Measurements from ENCODE around the gene CACNA1D.

CACNA1D gene

DNA sequence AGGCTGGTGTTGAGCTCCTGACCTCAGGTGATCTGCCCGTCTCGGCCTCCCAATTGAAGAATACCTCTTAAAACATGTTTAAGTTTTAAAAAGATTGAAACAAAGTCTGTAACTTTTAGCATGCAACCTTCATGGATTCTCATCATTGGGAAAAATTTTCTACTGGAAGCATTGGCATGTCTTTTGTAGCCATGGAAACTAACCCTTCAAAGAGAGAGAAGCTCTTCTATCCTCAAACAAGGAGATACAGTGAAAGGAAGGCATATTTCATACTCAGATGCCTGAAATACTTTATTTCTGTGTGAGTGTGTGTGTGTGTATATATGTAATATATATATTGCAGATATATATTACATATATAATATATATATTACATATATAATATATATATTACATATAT, 196.9 kb downstream of the CACNA1D start:
- DNase-seq (ENCODE audit: low spot score) = no peak

DNA sequence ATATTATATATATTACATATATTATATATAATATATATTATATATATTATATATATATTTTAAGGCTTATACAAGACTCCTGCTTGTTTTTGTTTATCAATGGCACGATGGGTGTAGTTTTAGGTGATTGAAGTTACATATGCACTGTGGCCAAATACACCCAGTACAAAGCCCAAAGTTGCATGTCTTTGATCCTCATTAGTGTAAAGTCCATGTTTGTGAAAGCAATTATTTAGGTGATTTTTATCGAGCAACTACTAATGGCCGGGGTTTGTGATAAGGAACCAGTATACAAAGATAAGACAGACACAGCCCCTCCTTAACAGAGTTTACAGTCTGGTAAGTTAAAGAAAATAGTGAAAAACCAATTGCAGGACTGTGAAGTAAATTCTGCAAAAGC, 197.5 kb downstream of the CACNA1D start:
- DNase-seq (ENCODE audit: low spot score) = no peak

DNA sequence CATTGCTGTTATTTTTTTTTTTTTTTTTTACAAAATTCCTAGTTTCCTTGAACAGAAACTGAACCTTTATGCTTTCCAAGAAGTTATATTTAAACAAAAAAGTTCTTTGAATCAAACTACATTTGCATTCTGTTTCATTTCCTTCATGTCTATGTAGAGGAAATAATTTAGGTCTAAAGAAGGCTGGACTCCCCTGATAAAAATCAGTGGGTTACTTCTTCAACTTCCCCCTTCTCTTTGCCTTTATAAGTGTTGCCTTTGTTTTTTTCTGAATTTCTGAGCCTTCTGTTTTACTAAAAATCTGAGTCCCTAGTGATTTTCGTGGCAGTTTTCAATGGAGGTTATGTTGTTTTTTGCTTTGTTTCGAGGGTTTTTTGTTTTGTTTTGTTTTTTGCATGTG, 199.0 kb downstream of the CACNA1D start:
- DNase-seq (ENCODE audit: low spot score) = no peak

DNA sequence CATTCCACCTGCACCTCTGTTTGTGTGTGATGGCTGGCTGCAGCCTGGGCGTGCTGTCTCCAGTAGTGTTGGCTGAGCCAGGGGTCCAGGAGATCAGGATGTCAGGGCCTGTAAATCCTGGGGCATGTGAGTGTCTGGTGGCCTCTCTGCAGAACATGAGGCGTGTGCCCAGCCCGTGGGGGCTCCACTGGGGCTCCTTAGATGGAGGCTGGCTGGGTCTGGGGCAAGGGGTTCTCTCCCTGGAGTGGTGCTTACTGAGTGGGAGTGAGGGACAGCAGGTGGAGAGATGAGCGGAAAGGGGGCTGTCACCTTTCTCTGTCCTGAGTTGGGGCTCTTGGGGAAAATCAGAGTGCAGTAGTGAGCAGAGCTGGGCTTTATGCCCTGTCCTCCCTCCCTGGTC, 199.6 kb downstream of the CACNA1D start:
- DNase-seq (ENCODE audit: low spot score) = no peak

DNA sequence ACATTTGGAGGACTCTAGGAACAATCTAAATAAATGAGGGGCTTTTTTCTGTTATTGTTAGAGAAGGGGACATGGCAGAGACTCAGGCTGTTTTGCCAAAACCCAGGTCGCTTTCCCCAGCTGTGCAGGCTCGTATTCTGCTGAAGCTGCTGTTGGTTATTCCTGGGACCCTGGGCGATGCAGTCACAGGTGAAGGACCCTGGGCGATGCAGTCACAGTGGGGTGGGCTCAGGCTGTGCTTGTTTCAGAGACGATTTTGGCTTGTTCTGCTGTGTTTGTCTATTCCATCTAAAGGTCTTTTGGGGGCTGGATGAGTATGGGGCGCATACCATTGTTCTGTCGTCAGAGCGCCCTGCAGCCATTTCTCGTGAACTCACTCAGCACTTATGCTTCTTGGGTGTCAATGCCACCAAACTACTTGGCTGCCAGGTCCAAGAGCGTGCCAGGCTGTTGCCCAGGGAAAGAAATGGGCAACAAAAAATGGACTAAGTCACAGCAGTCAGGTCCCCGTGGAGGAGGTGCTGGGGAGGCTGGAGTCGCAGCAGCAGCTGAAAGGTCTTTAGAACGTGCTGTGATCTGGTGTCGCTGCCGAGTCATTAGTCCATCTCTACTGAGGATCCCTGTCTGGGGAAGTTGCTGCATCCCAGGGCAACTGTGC, 200.4 kb downstream of the CACNA1D start:
- no peak for DNase-seq (ENCODE audit: low spot score)

DNA sequence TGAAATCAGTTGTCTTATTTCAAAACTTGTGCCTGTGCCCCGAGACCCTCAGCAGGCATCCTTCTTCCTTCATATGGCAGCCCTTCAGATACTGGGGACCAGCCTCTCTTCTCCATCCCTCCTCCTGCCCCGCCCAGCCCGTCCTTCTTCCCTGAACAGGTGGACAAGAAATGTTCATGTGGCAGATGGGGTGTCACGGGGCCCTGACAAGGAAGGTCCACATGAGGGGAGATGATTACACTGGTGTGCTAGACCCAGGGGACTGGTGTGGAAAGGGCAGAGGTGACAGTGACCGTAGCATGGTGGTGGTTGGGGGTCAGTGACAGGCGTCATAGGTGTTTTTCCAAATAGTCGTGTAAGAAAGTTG, 200.9 kb downstream of the CACNA1D start:
- DNase-seq (ENCODE audit: low spot score) = no peak

DNA sequence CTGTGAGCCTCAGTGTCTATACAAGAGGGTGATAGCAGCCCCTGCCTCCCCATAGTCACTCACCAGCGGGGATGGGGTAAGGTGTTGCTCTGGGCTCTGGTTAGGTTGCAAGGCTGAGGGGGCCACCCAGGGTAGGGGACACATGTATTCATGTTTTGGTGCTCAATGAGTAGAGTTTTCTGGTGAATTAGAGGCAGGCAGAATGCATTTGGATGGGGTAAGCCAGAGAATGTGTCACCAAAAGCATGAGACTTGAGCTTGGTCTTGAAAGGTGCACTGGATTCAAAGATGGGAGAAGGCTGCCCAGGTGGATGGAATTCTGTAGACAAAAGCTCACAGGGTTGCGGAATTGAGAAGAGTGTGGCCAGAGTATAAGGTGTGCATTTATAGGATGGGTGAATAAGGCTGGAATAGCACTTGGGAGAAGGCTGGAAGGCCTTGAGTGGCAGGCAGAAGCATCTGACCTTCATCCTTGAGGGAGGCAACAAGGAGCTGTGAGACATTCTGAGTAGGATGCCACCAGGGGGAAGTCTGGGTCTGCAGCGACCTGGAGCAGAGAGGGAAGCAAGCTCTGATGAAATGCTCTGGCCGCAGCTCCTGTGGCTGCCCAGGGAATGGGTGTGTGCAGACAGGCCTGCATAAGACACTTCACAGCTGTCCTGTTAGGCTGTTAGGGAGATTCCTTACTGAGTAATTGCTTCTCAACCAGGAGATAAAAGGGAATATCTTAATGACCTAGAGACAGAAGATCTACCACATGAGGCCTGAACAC, 202.2 kb downstream of the CACNA1D start:
- no peak for DNase-seq (ENCODE audit: low spot score)

DNA sequence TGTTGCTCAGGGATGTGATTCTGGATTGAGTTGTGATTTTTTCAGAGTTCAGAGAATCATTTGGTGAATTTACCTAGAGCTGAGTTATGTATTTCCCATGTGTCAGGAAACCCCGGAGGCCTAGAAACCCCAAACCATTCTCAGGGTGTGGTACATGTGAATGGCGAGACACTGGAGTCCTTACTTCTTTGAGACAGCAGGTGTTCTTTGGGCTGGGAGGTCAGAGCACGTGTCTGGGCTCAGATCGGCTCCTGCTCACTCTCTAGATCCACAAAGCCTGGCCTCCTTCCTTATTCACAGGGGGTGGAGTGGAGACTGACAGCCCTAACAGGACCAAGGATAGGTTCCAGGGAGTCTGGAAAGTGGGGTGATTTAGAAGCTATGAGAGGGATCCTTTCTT, 206.0 kb downstream of the CACNA1D start:
- no peak for DNase-seq (ENCODE audit: low spot score)

DNA sequence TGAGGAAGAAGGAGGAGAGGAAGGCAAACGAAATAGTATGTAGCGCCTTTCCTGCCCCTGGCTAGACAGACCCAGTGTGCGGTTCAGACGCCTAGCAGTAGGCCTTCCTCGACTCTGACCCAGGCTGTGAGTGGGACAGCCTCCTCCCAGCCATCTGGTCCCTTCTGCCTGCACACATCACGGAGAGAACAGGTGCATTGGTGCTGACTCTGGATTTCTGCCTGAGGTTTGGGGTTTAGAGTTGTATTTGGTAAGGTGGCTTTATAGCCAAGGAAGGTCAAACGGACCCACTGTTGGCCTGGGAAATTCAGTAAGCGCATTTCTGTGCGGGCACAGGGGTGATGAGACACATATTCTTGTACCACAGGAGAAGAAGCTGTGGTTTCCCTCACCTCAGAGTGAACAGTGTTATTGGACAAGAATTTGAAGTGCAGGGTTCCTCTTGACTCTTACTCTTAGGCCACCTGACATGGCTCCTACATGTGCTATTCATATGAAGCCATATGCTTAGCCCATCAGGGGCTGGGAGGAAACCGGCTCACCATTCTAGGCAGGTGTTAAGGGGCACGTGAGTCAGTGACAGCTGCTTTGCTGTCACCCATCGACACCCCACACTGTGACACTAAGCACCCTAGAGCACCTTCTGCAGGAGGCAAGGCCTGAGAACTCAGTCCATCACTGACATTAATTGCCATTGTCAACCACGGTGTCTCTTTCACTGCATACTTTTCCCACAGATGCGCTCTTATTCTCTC, 208.5 kb downstream of the CACNA1D start:
- DNase-seq (ENCODE audit: low spot score) = no peak

DNA sequence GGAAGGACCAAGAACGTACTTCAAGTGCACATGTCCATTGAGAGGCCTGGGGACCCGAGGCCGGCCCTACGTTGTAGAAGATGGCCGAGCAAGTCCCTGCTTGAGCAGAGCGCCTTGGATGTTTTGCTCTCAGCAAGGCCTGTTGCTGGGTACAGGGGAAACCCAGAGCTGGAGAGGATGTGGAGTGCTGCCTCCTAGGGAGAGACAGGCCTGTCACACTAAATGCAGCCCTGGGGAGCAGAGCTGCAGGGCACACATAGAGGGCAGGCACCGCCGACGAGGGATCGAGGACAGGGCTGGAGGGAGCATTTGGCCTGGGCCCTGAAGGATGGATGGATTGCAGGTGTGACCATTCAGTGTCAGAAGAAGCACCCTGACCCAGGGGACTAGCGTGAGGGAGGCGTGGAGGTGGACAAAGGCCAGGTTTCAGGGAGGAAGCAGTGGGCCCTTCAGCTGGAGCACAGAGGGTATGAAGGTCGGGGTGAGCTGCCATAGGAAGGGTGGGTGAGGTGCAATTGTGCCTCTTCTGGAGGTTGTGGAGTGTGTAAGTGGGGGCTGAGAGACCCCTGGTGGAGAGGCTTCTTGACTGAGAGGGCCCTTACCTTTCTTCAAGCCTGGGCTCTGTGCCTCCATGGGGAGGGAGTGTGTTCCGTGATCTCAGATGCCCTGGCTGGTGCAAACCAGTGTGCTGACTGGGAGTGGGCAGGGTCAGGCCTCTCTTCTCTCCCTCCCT, 209.4 kb downstream of the CACNA1D start:
- no peak for DNase-seq (ENCODE audit: low spot score)

DNA sequence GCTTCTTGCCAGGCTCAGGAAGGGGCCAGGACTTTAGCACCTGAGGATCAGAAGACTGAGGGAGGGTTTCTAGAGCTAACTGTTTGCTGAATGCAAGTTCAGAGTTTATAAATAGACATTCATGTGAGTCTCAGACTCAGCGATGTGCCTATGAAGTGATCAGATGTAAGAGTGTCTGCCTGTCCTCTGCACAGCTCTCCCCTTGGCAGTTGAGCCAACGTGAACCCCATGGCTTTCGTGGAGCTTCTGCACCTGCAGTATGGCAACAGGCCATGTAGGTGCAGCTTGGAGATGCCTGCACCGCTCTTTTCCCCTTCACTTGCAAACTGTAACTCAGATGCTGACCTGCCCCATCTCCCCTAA, 209.9 kb downstream of the CACNA1D start:
- no peak for DNase-seq (ENCODE audit: low spot score)

DNA sequence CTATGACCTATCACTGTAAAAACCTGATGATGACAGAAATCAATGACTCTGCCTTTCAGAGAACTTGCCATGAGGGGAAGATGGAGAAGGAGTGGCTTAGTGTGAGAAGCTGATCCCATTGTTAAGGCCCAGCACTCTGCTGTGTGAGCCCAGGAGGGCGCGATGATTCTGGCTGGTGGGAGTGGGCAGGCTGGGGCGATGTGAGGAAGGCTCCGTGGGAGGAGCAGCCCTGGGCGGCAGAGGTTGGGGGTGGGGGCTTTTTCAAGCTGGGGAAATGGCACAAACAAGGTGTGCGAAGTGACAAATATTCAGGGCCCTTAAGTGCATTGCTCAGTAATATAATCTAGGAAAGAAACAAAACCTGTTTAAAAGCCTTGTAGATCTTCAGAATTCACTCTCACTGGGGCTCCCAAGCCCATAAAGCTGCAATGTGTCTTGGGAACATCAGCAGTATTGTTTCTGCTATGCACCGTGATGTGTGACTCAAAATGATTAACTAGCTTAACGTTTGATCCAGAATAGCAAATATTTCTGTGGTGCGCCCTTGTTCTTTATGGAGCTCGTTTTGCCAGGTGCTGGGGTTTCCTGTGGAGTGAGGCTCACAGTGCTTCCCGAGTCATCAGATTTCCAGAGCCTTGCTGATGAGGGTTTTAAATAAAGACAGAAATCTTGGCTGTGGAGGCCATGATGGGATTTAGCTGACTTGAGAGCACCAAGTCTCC, 210.8 kb downstream of the CACNA1D start:
- no peak for DNase-seq (ENCODE audit: low spot score)

DNA sequence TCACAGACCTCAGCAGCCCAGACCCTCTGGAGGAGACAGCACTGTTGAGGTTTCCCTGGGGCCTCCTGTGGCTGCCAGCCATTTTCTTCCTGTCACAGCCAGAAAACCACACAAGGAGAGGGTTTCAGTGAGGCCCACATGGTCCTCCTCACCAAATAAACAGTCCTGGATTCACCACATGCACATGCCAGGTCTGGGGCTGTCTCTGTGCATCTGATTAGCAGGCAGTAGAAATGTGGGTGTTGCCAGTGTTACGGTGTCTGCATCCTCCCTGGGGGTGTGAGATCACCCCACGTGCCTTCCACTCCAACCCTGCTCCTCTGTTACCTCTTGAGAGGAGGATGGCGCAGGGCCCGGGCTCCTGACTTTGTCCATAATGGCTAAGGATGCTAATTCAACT, 211.4 kb downstream of the CACNA1D start:
- DNase-seq (ENCODE audit: low spot score) = no peak

DNA sequence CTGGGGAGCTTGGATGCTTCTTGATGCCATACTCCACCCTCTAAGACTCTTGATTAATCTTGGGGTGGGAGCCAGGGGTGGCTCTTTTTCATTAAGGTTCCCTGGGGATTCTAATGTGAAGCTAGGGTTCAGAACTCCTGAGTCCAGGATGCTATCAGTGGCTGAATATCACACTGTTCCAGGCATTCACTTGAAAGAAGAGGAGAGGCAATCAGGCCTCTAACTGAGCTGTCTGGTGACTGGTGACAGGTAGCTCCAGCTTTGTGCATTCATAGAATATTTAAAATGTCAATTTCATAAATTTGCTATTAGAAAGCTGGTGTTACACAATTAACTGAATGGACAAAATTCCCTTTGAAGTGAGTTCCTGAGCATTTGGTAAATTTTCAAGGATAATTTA, 212.8 kb downstream of the CACNA1D start:
- no peak for DNase-seq (ENCODE audit: low spot score)

DNA sequence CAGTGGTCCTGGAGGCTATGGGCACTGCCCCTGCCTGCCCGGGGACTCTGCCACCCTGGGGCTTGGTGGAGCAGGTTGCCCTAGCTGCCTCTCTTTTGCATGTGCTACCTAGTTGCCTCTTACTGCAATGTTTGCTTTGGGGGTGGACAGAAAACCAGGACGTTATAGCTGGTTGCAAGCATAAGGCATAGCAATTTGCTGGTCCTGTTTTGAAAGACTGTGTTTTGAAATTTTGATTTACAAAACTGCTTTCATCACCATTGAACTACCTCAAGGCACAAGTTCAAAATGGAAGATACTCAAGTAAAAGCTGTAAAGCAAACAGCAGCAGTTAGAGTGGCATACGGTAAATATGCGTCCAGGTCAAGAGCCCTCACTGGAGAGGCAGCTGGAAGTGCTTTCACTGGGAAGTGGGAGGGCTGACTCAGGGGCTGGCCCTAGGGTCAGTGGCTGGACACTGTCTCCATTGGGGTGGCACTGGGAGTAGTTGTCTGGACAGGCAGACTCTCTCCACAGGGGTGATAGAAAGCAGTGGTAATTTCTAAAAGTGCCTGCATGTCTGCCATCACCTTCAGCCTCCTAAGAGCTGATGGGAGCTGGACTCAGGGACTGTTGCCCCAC, 213.7 kb downstream of the CACNA1D start:
- DNase-seq (ENCODE audit: low spot score) = no peak

DNA sequence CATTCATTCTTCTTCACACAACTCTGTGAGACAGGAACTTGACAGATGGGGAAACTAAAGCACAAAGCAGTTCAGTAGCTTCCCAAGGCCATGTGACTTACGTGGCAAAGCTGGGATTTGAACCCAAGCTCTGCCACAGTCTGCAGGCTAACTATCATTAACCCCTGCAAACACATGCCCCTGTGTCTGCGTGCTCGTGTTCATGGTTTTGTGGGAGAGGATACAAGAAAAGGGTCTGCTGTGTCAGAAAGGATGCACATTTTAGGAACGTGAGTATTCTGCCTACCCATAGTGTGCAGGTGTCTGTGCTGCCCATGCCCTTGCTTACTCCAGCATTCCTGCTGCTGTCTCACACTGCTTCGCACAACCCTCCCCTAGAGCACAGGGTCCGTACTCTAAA, 214.8 kb downstream of the CACNA1D start:
- no peak for DNase-seq (ENCODE audit: low spot score)

DNA sequence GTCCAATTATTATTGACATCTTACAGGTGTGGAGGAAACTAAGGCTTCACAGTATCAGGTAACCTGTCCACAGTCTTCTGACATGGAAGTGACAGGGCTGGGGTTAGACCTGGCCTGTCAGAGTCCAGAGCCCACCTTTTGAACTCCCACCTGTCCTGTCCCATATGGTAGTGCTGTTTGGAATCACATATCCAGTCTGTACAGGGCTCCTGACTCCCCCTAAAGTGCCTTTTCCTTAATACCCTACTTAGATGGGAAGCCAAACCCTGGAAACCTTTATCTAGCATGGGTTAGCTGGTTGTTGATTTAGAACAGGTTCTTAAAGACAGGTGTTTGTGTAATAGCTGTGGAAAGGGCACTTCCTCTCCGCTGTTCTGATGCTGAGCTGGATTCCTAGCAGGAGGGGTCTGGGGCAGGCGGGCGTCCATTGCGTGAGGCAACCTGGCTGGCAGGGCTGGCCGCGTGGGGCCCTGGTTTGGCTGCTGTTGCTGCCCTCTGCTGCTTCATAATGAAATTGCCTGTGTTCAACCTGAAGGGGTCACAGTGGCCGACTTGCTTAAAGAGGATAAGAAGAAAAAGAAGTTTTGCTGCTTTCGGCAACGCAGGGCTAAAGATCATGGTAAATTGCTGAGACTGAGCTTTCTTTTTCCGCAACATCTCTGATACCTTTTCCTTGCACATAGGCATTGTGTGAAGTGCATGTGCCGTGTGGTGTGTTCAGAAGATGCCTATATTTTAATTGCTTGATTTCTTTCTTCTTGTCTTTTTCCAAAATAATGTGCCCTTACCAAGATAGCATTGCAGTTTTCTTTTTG, 215.7 kb downstream of the CACNA1D start:
- DNase-seq (ENCODE audit: low spot score) = peak; percentile 72

DNA sequence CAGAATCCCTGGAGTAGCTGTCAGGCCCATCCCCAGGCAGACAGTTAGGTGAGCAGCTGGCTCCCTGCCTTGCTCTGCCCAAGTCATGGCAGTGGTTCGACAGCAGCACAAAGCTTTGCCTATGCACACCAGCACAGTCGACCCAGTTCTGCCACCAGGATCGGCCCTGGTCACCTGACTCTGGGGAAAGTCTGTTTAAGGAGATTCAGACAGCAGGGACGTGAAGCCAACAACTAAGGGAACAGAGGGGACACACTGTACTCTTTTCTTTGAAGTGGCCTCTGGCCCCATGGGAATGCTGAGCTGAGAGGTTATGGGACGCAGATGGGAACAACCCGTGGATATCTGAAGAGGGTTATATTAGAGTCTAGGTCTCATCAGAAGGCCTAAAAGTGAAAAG, 217.0 kb downstream of the CACNA1D start:
- DNase-seq (ENCODE audit: low spot score) = no peak

DNA sequence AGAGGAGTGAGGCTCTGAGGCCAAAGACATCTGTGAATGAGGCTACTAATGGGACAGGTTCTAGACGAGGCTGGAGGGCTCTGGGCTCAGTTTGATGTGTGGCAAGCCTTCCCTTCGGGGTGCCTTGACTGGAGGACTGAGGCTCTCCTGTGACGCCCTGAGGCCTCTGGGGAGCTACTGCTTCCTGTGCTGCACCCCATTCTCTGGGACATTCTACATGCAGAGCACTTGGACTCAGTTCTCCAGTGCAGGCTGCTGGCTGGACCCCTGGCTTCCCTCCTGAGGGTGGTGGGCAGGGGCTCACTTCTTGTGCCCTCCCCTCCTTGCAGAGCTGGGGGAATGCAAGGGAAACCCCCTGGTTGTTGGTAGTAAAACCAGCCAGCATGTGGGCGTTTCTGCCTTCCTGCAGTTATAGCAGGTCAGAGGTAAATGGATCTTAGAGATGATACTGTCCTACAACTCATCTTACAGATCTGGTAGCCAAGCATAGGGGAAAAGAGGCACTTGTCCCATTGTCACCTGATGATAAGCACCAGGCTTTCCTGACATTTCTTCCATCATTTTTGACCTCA, 218.5 kb downstream of the CACNA1D start:
- no peak for DNase-seq (ENCODE audit: low spot score)

DNA sequence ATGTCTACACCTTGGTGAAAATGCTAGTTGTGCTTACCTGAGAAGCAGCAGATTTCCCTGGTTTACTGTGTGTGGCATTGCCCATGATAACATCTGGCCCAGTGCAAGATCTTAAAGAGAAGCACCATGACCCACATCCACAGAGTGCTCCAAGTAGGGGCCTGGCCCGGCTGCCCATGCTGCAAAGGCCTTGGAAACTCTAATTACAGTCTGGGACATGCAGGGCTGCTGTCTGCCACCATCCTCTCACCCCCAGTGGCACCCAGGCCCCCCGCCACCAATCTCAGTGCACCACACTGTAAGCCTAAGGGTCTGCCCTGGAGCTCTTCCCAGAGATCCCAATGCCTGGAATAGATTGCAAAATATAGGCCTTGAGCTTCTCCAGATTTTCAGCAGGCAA, 219.2 kb downstream of the CACNA1D start:
- no peak for DNase-seq (ENCODE audit: low spot score)

Measured in RKO (cell line).